ENCODE measurements around the gene DPAGT1.
"Not testable (repeated sequence)": the region's sequence is repeated elsewhere in the genome, so short reads cannot be mapped to it uniquely, and the experiment has no call there.

The DPAGT1 gene

DNA sequence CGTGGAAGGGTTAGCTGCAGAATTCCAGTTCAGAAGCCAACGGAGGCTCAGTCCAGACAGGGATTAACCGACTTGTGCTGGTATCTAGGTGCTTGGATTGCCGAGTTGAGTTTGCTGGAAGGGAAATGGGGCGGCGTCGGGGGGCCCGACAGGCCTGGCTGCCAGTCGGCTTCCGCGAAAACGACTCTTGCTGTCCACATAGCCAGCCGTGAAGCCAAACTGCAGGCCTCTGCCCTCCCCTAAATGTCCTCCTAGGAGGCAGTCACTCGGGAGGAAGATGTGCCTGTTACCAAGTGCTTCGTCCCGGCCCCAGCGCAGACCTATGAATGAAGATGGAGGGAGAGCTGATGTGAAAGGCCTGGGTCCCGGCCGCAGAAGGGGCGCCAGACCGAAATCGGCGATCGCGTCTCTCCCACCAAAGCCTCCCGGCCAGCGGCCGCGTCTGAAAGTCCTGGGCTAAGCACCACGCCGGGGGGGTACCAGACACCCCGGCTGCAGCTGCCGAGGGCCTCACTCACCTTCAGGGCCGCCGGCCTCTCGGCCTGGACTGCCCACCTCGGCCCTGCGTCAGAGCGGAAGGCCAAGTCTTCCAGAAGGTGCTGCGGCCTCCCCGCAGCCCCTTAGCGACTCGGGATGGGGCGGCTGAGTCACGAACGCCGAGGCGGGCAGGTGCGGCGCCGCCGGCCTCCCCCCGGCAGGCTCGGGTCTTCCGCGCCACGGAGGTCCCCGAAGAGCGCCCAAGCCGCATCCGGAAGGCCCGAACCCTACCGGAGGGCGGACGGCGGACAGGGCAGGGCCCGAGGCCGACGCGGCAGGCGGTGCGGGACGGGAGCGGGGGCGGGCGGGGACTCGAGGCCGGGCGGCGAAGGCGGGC, 7.5 kb downstream of the DPAGT1 start:
- DNase-seq (ENCODE audit: low read depth in 2 of 2), result peak in 1 of 2 donors; percentile 26

DNA sequence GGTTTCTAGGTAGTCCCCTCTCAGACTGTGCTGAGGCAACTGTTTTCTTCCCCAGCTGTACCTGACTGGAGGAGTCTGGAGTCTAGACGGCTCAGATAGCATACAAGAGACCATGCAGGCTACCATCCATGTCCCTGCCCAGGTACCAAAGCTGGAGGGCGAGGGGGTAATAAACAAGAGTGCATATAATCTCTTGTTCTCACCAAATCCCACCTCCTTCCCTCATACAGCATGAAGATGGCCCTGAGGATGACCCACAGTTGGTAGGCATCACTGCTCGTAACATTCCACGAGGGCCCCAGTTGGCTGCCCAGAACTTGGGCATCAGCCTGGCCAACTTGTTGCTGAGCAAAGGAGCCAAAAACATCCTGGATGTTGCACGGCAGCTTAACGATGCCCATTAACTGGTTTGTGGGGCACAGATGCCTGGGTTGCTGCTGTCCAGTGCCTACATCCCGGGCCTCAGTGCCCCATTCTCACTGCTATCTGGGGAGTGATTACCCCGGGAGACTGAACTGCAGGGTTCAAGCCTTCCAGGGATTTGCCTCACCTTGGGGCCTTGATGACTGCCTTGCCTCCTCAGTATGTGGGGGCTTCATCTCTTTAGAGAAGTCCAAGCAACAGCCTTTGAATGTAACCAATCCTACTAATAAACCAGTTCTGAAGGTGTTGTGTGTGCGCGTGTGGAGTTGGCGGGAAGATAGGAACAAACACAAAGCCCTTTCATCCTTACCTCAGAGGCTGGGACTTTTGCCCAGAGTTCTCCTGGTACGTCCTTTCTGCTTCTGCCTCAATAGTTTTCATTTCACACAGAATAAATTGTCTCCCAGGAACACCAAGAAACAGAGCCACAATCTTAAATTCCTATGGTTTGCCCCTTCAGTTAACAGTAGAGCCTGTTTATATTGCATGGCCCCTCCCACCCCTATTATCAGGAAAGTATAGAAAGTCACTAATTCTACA, 8.5 kb downstream of the DPAGT1 start:
- DNase-seq (ENCODE audit: low read depth in 2 of 2), result no peak

GRCh38 chr11:119091966-119092879, 9.4 kb downstream of the DPAGT1 start:
- no peak for DNase-seq (ENCODE audit: low read depth in 2 of 2)

GRCh38 chr11:119091178-119091577, 10.5 kb downstream of the DPAGT1 start:
- no peak for DNase-seq (ENCODE audit: low read depth in 2 of 2)

DNA sequence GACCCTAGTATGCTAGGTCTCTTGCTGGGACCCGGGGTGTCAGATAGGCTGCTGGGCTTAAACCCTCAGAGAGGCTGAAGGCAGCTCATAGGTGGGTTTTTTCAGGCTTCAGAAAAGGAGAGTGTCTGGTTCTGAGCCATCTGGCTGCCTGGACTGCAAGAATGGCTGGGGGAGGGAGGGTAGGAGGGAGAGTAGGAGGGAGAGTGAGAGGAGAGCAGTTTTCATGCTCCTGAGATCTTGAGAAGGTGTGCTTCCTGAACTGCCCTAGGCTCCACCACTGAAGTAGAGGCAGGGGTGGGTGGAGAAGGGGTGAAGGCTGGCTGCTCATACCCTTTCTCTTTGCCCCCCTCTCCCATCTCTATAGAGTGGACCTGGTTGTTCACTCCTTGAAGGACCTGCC, 12.3 kb downstream of the DPAGT1 start:
- DNase-seq (ENCODE audit: low read depth in 2 of 2), result no peak

DNA sequence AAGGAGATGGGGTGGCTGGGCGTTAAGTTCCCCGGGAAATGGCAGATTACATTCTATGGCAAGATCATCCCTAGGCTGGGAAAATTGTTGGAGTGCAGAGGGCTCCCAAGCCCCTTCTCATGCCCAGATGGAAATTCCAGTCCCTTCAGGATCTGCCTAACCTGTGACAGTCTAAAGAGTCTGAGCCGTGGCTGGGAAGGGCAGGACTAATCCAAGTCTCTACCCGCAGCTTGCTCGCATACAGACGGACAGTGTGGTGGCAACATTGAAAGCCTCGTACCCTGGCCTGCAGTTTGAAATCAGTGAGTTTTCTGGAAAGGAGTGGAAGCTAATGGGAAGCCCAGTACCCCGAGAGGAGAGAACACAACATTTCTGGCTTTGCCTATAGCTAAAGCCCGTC, 13.2 kb downstream of the DPAGT1 start:
- DNase-seq (ENCODE audit: low read depth in 2 of 2), result no peak

- no peak for DNase-seq (ENCODE audit: low read depth in 2 of 2)
Measured at GRCh38 chr11:119087747-119088241, 13.9 kb downstream of the DPAGT1 start.

GRCh38 chr11:119087123-119087522, 14.5 kb downstream of the DPAGT1 start:
- DNase-seq (ENCODE audit: low read depth in 2 of 2), result no peak

DNA sequence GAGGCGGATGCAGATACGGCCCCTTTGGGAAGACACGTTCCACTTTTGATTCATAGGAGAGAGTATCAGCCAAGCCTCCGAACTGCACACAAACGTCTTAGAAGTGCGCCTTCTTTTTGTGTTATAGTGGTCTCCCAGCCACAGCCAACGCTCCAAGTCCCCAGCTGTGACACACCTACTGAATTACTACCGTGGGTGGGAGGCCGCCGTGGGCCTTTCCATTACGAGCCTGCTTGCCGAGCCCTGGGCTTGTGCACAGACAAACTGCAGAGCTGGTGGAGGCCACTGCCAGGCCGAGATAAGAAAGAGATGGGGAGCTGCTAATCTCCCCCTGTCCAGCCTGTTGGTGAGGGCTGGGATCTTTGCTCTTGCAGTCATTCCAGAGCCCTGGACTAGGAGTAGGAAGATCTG, 16.2 kb downstream of the DPAGT1 start:
- no peak for DNase-seq (ENCODE audit: low read depth in 2 of 2)

DNA sequence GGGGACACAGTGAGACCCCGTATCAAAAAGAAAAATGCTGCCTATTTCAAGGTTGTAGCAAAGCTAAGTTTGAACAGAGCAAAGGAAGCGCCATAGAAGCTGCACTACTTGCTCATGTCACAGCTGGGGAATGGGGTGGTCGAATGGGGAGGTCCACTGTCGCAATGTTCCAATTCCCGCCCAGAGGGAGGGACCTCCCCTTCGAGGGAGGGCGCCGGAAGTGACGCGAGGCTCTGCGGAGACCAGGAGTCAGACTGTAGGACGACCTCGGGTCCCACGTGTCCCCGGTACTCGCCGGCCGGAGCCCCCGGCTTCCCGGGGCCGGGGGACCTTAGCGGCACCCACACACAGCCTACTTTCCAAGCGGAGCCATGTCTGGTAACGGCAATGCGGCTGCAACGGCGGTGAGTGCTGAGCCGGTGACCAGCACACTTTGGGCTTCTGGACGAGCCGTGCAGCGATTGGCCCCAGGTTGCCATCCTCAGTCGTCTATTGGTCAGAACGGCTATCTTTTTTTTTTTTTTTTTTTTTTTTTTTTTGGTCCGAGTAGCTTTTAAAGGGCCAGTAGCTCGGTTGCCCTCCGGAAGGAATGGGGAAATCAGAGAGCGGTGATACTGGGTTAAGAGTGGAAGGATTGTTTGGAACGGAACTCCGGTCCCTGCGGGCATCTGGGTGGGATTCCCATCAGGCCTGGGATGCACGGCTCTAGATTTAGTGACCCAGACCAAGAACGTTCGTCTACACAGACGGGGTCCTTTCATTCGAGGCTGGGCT, 16.8 kb downstream of the DPAGT1 start, which contains the start of gene HMBS:
Gene HMBS, plus strand, starts transcription at position 219 of the 774 bp plus-strand sequence. Its CDS starts 153 bp downstream, at position 372.
- DNase-seq (ENCODE audit: low read depth in 2 of 2), result peak; percentile 89

GRCh38 chr11:119081682-119082260, 19.9 kb downstream of the DPAGT1 start:
- no peak for DNase-seq (ENCODE audit: low read depth in 2 of 2)

- DNase-seq (ENCODE audit: low read depth in 2 of 2), result no peak
Measured at GRCh38 chr11:119078675-119079420, 22.8 kb downstream of the DPAGT1 start.

DNA sequence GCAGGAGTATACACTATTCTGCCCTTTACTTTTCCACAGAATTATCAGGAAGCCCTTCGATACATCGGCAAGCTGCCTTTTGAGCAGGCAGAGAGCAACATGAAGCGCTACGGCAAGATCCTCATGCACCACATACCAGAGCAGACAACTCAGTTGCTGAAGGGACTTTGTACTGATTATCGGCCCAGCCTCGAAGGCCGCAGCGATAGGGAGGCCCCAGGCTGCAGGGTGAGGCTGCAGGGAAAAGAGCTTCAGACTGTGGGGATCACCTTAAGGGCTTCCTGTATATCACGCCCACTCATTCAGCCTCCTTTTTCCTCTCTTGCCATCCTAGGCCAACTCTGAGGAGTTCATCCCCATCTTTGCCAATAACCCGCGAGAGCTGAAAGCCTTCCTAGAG, 23.8 kb downstream of the DPAGT1 start:
- DNase-seq (ENCODE audit: low read depth in 2 of 2), result no peak

DNA sequence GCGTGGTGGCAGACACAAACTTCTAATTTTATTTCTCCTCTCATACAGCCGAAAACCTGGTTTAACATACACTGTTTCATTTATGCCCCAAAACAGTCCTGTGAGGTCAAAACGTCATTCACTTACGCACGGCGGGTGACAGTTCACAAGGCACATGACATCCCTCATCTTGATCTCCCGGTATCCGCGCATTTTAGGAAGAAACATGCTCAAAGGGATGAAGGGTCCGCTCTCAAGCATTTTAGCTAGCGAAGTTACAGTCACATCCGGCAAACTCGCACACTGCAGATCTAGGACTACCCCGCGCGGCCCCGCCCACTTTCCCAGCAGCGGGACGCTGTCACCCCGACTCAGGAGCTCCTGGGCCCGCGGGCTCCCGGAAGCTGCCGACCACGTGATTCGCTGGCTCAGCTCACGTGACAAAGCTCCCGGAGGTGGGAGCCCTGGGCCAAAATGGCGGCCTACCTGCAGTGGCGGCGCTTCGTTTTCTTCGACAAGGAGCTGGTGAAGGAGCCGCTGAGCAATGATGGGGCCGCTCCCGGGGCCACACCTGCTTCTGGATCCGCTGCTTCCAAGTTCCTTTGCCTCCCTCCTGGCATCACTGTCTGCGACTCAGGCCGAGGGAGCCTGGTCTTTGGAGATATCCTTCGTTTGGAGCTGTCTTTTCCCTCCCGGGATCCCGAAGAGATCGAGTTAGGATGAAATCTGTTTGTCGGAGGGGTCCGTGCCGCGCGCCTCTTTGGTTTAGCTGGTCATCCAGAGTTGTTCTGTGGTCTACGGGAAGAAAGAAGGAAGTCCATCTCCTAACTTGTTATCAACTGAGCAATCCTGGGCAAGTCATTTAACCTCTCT, 34.1 kb downstream of the DPAGT1 start, which contains the start of gene VPS11:
Gene VPS11, plus strand, starts transcription at position 448 of the 852 bp plus-strand sequence. Its CDS starts 6 bp downstream, at position 454.
- peak; percentile 98 for DNase-seq (ENCODE audit: low read depth in 2 of 2)

DNA sequence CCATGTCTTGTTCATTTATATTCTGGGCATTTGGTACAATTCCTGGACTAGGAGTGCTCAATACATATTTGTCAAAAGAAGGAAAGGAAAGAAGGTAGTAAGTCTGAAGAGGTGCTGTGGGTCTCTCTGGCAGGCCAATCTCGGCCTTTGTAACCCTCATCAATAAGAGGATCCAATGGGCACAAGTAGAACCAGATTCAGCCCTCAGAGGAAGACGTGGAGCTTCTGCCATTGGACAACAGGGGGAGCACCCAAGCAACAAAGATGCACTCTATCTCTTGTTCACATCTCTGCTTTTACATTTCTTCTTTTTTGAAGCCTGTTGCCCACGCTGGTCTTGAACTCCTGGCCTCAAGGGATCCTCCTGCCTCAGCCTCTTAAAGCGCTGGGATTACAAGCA, 36.3 kb downstream of the DPAGT1 start:
- DNase-seq (ENCODE audit: low read depth in 2 of 2), result peak in 1 of 2 donors; percentile 32

DNA sequence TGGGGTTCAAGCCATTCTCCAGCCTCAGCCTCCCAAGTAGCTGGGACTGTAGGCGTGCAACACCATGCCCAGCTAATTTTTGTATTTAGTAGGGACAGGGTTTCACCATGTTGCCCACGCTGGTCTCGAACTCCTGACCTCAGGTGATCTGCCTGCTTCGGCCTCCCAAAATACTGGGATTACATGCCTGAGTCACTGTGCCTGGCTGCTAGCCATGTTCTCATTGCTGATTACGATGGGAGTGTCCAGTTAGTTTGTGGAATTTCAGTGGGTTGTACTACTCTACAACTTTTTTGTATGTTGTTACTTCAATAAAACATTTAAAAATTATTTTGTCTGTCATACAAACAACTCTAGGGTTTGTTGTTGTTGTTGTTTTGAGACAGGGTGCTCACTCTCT, 38.9 kb downstream of the DPAGT1 start:
- no peak for DNase-seq (ENCODE audit: low read depth in 2 of 2)

- no peak for DNase-seq (ENCODE audit: low read depth in 2 of 2)
Measured at GRCh38 chr11:119061256-119061655, 40.4 kb downstream of the DPAGT1 start.

GRCh38 chr11:119059128-119059527, 42.5 kb downstream of the DPAGT1 start:
- not testable (repeated sequence) for DNase-seq (ENCODE audit: low read depth in 2 of 2)

Data from stimulated activated CD4-positive, alpha-beta T cell treated with anti-CD3 and anti-CD28 coated beads, Interleukin-15, amount 100 ng/mL, for 48 hours (primary cell).